IMR-90 (cell line): ENCODE data around the gene PNPLA1. TPM values are rescaled to one million over a fixed set of nuclear protein-coding genes. Genes with fewer than 3 reads are reported as not detected.

Experiments
- ATAC-seq: fragments of 200-7000 bp; cut with Tn5 transposase; 2 replicates; pipeline ENCODE4 v1.9.1; 2020; ENCODE audit warnings: low read depth, mild to moderate bottlenecking, moderate library complexity
- BruUV-seq: library from RNA; stranded (reverse); fragments of 400-500 nt; replicated peaks from 2 replicates; lab custom pipeline; 2021; lab: Mats Ljungman, UMichigan
- CTCF ChIA-PET: fragments of 300-600 bp; formaldehyde crosslinking; extraction: SDS; loops from one replicate; lab custom pipeline; 2021; ENCODE audit warnings: antibody characterized with exemption; lab: Yijun Ruan, JAX
- POLR2A ChIA-PET: fragments of 300-600 bp; sonication (Branson Sonifier 250); formaldehyde crosslinking; loops from one replicate; lab custom pipeline; 2022; ENCODE audit warnings: antibody characterized with exemption; ENCODE audit not compliant: unreplicated experiment; lab: Charles Lee
- DNase-seq: peaks from one replicate; pipeline ENCODE4 v3.0.0; 2013
- H2AFZ ChIP-seq: replicated peaks from 2 replicates; pipeline ENCODE3; 2013; ENCODE audit warnings: low read length, mild to moderate bottlenecking; ENCODE audit not compliant: poor library complexity
- H2AK5ac ChIP-seq: 2 replicates; pipeline ENCODE4 v1.6.1; 2013; ENCODE audit warnings: low read depth, low read length, inconsistent platforms
- H2AK9ac ChIP-seq: replicated peaks from 2 replicates; pipeline ENCODE3; 2013; ENCODE audit warnings: mild to moderate bottlenecking, low read depth, low read length, moderate library complexity; ENCODE audit not compliant: poor library complexity
- H2BK120ac ChIP-seq: 2 replicates; pipeline ENCODE4 v1.6.1; 2013; ENCODE audit warnings: low read depth, low read length, inconsistent platforms
- H2BK15ac ChIP-seq: 3 replicates; pipeline ENCODE4 v1.6.1; 2013; ENCODE audit warnings: low read depth, low read length, inconsistent platforms
- H2BK20ac ChIP-seq: 2 replicates; pipeline ENCODE4 v1.6.1; 2013; ENCODE audit warnings: low read depth, mild to moderate bottlenecking, inconsistent platforms, low read length, moderate library complexity
- H2BK5ac ChIP-seq: 2 replicates; pipeline ENCODE4 v1.6.1; 2013; ENCODE audit warnings: mild to moderate bottlenecking, low read depth, low read length, inconsistent platforms; ENCODE audit not compliant: poor library complexity, severe bottlenecking
- H3K14ac ChIP-seq: replicated peaks from 2 replicates; pipeline ENCODE4 v1.6.1; 2013; ENCODE audit warnings: low read depth, low read length, inconsistent platforms
- H3K18ac ChIP-seq: 2 replicates; pipeline ENCODE4 v1.6.1; 2013; ENCODE audit warnings: low read depth, low read length, control low read depth
- H3K23ac ChIP-seq: 2 replicates; pipeline ENCODE4 v1.6.1; 2013; ENCODE audit warnings: low read depth, low read length, inconsistent platforms
- H3K27ac ChIP-seq: 2 replicates; pipeline ENCODE4 v1.5.1; 2013; ENCODE audit warnings: mild to moderate bottlenecking, control low read depth, low read length; ENCODE audit not compliant: insufficient read depth
- H3K27me3 ChIP-seq: 2 replicates; pipeline ENCODE4 v1.6.1; 2013; ENCODE audit warnings: low read length; ENCODE audit not compliant: control insufficient read depth, insufficient read depth
- H3K36me3 ChIP-seq: 2 replicates; pipeline ENCODE4 v1.6.1; 2013; ENCODE audit warnings: low read length, mixed read lengths; ENCODE audit not compliant: control insufficient read depth, insufficient read depth
- H3K4ac ChIP-seq: 2 replicates; pipeline ENCODE4 v1.6.1; 2013; ENCODE audit warnings: low read depth, low read length, inconsistent platforms
- H3K4me1 ChIP-seq: 2 replicates; pipeline ENCODE4 v1.6.1; 2013; ENCODE audit warnings: low read length, mixed read lengths; ENCODE audit not compliant: control insufficient read depth, insufficient read depth
- H3K4me2 ChIP-seq: 2 replicates; pipeline ENCODE4 v1.6.1; 2013; ENCODE audit warnings: low read depth, mild to moderate bottlenecking, control low read depth, low read length, moderate library complexity
- H3K4me3 ChIP-seq: 2 replicates; pipeline ENCODE4 v1.5.1; 2013; ENCODE audit warnings: low read depth, mild to moderate bottlenecking, control low read depth, low read length, moderate library complexity; ENCODE audit not compliant: insufficient read depth
- H3K56ac ChIP-seq: 2 replicates; pipeline ENCODE4 v1.6.1; 2013; ENCODE audit warnings: low read length, inconsistent platforms; ENCODE audit not compliant: insufficient read depth; ENCODE audit errors: extremely low read depth
- H3K79me1 ChIP-seq, 2 experiments: 2 replicates each; pipeline ENCODE4 v1.6.1; 2013; ENCODE audit warnings: low read length in 2 of 2, inconsistent platforms in 1 of 2, low read depth in 1 of 2
- H3K9ac ChIP-seq: 2 replicates; pipeline ENCODE4 v1.6.1; 2013; ENCODE audit warnings: low read depth, low read length, control low read depth
- H3K9me1 ChIP-seq: 2 replicates; pipeline ENCODE4 v1.6.1; 2013; ENCODE audit warnings: low read length, inconsistent platforms; ENCODE audit not compliant: insufficient read depth
- H3K9me3 ChIP-seq: 2 replicates; pipeline ENCODE4 v1.6.1; 2013; ENCODE audit warnings: low read length; ENCODE audit not compliant: control insufficient read depth, insufficient read depth
- H4K20me1 ChIP-seq: 2 replicates; pipeline ENCODE4 v1.6.1; 2013; ENCODE audit warnings: low read length, inconsistent platforms; ENCODE audit not compliant: insufficient read depth
- H4K5ac ChIP-seq: 2 replicates; pipeline ENCODE4 v1.6.1; 2013; ENCODE audit warnings: mild to moderate bottlenecking, low read depth, low read length, control low read depth
- H4K8ac ChIP-seq, 2 experiments: 2 replicates each; pipeline ENCODE4 v1.6.1; 2013; ENCODE audit warnings: low read depth in 2 of 2, low read length in 2 of 2, control low read depth in 1 of 2, inconsistent platforms in 1 of 2
- H4K91ac ChIP-seq: 2 replicates; pipeline ENCODE4 v1.6.1; 2013; ENCODE audit warnings: low read depth, low read length, inconsistent platforms; ENCODE audit not compliant: insufficient read depth
- BHLHE40 ChIP-seq: fragments of 150-350 bp; IDR thresholded peaks from 2 replicates; pipeline ENCODE4 v1.6.1; 2016; ENCODE audit warnings: mild to moderate bottlenecking, low read depth, low read length
- CEBPB ChIP-seq: IDR thresholded peaks from 2 replicates; pipeline ENCODE4 v1.6.1; 2012; ENCODE audit warnings: low read depth, low read length, improper control_type of control experiment
- CHD1 ChIP-seq: IDR thresholded peaks from 2 replicates; pipeline ENCODE4 v1.6.1; 2012; ENCODE audit warnings: low read depth, low read length, improper control_type of control experiment
- ELK1 ChIP-seq: fragments of 150-350 bp; IDR thresholded peaks from 2 replicates; pipeline ENCODE4 v1.6.1; 2016; ENCODE audit warnings: low read depth, mild to moderate bottlenecking, low read length, moderate library complexity, borderline replicate concordance
- MAZ ChIP-seq: IDR thresholded peaks from 2 replicates; pipeline ENCODE4 v1.6.1; 2012; ENCODE audit warnings: low read depth, mild to moderate bottlenecking, low read length, improper control_type of control experiment, moderate library complexity, borderline replicate concordance
- MXI1 ChIP-seq: IDR thresholded peaks from 2 replicates; pipeline ENCODE4 v1.6.1; 2012; ENCODE audit warnings: low read depth, mild to moderate bottlenecking, low read length, moderate library complexity, borderline replicate concordance
- NFE2L2 ChIP-seq: fragments of 150-350 bp; IDR thresholded peaks from 2 replicates; pipeline ENCODE4 v1.6.1; 2016; ENCODE audit warnings: low read depth, mild to moderate bottlenecking, low read length
- RCOR1 ChIP-seq: IDR thresholded peaks from 2 replicates; pipeline ENCODE4 v1.6.1; 2012; ENCODE audit warnings: mild to moderate bottlenecking, low read length, improper control_type of control experiment; ENCODE audit not compliant: insufficient replicate concordance
- SMC3 ChIP-seq: fragments of 150-350 bp; IDR thresholded peaks from 2 replicates; pipeline ENCODE4 v1.6.1; 2016; ENCODE audit warnings: low read depth, mild to moderate bottlenecking, antibody characterized with exemption, low read length, moderate library complexity
- WGBS, 2 experiments: methylation state at CpG; one replicate each; pipeline versions ENCODE4 v1.1.5 to v1.1.7; 2013; ENCODE audit warnings: missing lambda C conversion rate in 2 of 2; ENCODE audit not compliant: insufficient read length in 1 of 2; ENCODE audit errors: extremely low coverage in 2 of 2; 5-methylcytosine and 5-hydroxymethylcytosine counted together
- dilution Hi-C: fragments of 300-500 bp; cut with HindIII; formaldehyde crosslinking; loops from one replicate; pipeline ENCODE4 v1.14.3; 2018; ENCODE audit warnings: low sequenced_read_pairs; ENCODE audit not compliant: unreplicated experiment
- in situ Hi-C: fragments of 300-500 bp; cut with MboI; formaldehyde crosslinking; loops from 3 replicates; pipeline ENCODE4 v1.14.3; 2019; ENCODE audit warnings: low sequenced_read_pairs, inconsistent platforms, mixed read lengths
- intact Hi-C: fragments of 100-400 bp; cut with micrococcal nuclease; formaldehyde crosslinking; loops from 2 replicates; pipeline ENCODE4 v1.10.0; 2022
- polyA plus RNA-seq, 3 experiments: library from polyadenylated mRNA; depleted of rRNA; stranded (reverse); fragments of >200 nt; gene quantifications; 2 replicates each; pipeline ENCODE4 v1.2.3, GENCODE V29; 2012; ENCODE audit warnings: low replicate concordance in 1 of 3
- total RNA-seq: library from RNA; depleted of rRNA; stranded (reverse); fragments of >200 nt; gene quantifications from 2 replicates; pipeline ENCODE4 v1.2.3, GENCODE V29; 2012

Gene PNPLA1
- total and polyA plus RNA-seq, 2 of the 4 experiments (the other 2 are of a cell fraction): not detected

GRCh38 chr6:36324715-36325114 lies 54.9 kb downstream of the PNPLA1 start:
- Histone ChIP-seq H3K56ac (no peak overlapping the region), H4K8ac (no peak overlapping the region), H4K91ac (no peak overlapping the region), H2BK15ac (no peak overlapping the region), H3K27ac (no peak overlapping the region), H2BK5ac (no peak overlapping the region), H3K18ac (no peak overlapping the region), H3K9ac (no peak overlapping the region), H3K9me1 (no peaks in the 10 kb centered on the region), H2BK120ac (no peak overlapping the region), H4K5ac (no peak overlapping the region), H2BK20ac (no peak overlapping the region), H3K14ac (no peak overlapping the region), H3K4me3 (no peak overlapping the region), H3K9me3 (no peaks in the 10 kb centered on the region), H2AFZ (no peak overlapping the region), H3K4ac (no peak overlapping the region), H3K27me3 (peaks cover 71% of the 10 kb centered on the region), H3K79me1 (no peaks in the 10 kb centered on the region), H3K23ac (no peak overlapping the region), H3K4me1 (no peaks in the 10 kb centered on the region; the same call in 1 of the 2 replicates), H3K4me2 (no peak overlapping the region), H2AK9ac (no peak overlapping the region), H3K36me3 (no peaks in the 10 kb centered on the region), H4K20me1 (no peaks in the 10 kb centered on the region), H2AK5ac (no peak overlapping the region)
- DNase-seq (no peak), ATAC-seq (no peak)
- POLR2A ChIA-PET: interaction anchor here (0.6 kb wide), 1 partner anchor 364 kb away, joined by 4 read pairs; no protein-coding TSS in a partner anchor
- 60% methylated on average over 2 of the region's 4 CpGs; no CpG with 5 or more reads in 1 of the 2 experiments for WGBS, 2 experiments
- no TSS peak for BruUV-seq
- TF ChIP-seq CEBPB (no peak), BHLHE40 (no peak), NFE2L2 (no peak), MXI1 (no peak), SMC3 (no peak), RCOR1 (no peak), MAZ (no peak), ELK1 (no peak), CHD1 (no peak)
- intact Hi-C loops (no loop called here), in situ Hi-C loops (no loop called here), dilution Hi-C loops (no loop called here)
- CTCF ChIA-PET: no interaction called here
